HEK293 (cell line): ENCODE results near the gene LRRC7.

Source experiments
- CTCF ChIA-PET: fragments of 350-600 bp; formaldehyde crosslinking; extraction: SDS; loops from one replicate; lab custom pipeline; 2021; ENCODE audit warnings: antibody characterized with exemption; lab: Yijun Ruan, JAX
- POLR2A ChIA-PET: fragments of 300-600 bp; formaldehyde crosslinking; extraction: SDS; loops from one replicate; lab custom pipeline; 2020; ENCODE audit warnings: antibody characterized with exemption, inconsistent platforms; lab: Yijun Ruan, JAX
- H3K27ac ChIP-seq: fragments of 200-500 bp; sonication (Bioruptor generic); 2 replicates; pipeline ENCODE4 v1.5.1; 2014; ENCODE audit warnings: low read depth, low read length, control low read depth, inconsistent platforms; ENCODE audit errors: extremely low read depth
- H3K36me3 ChIP-seq, 2 experiments: fragments of 200-500 bp in 1 of 2; sonication (Bioruptor generic) in 1 of 2; 1 replicate in 1 of 2; 2 replicates in 1 of 2; pipeline ENCODE4 v1.5.1; 2014 to 2017; ENCODE audit warnings: inconsistent platforms in 2 of 2, low read length in 2 of 2; ENCODE audit not compliant: control insufficient read depth in 2 of 2, insufficient read depth in 1 of 2
- H3K4me1 ChIP-seq: fragments of 200-500 bp; sonication (Bioruptor generic); 2 replicates; pipeline ENCODE4 v1.5.1; 2014; ENCODE audit warnings: mild to moderate bottlenecking, low read length, inconsistent platforms; ENCODE audit not compliant: control insufficient read depth, insufficient read depth
- H3K4me3 ChIP-seq: 2 replicates; pipeline ENCODE4 v1.5.1; 2011; ENCODE audit warnings: low read depth, mild to moderate bottlenecking, control low read depth, low read length, moderate library complexity
- H3K9me3 ChIP-seq: fragments of 200-500 bp; sonication (Bioruptor generic); 2 replicates; pipeline ENCODE4 v1.5.1; 2014; ENCODE audit warnings: low read depth, low read length, inconsistent platforms; ENCODE audit not compliant: control insufficient read depth, insufficient read depth
- GFI1B ChIP-seq: fragments of 450-650 bp; formaldehyde crosslinking; IDR thresholded peaks from 2 replicates; pipeline ENCODE4 v1.5.1; 2016; ENCODE audit warnings: missing biosample characterization, missing genetic modification characterization
- HOXA7 ChIP-seq: sonication (generic); formaldehyde crosslinking; IDR thresholded peaks from 2 replicates; pipeline ENCODE4 v1.8.1; 2022; ENCODE audit warnings: missing genetic modification reagents, borderline replicate concordance
- KLF10 ChIP-seq: fragments of 450-650 bp; IDR thresholded peaks from 2 replicates; pipeline ENCODE4 v1.5.1; 2018; ENCODE audit warnings: missing biosample characterization, mild to moderate bottlenecking, missing genetic modification characterization
- PRDM4 ChIP-seq: fragments of 450-650 bp; formaldehyde crosslinking; IDR thresholded peaks from 2 replicates; pipeline ENCODE4 v1.5.1; 2017; ENCODE audit warnings: missing biosample characterization, missing genetic modification characterization
- REPIN1 ChIP-seq: fragments of 450-650 bp; formaldehyde crosslinking; IDR thresholded peaks from 2 replicates; pipeline ENCODE4 v1.5.1; 2017; ENCODE audit warnings: missing biosample characterization, missing genetic modification characterization, low read depth
- ZBTB10 ChIP-seq: fragments of 450-650 bp; formaldehyde crosslinking; IDR thresholded peaks from 2 replicates; pipeline ENCODE4 v1.5.1; 2016; ENCODE audit warnings: missing biosample characterization, missing genetic modification characterization
- ZBTB17 ChIP-seq: fragments of 450-650 bp; formaldehyde crosslinking; IDR thresholded peaks from 2 replicates; pipeline ENCODE4 v1.5.1; 2016; ENCODE audit warnings: missing biosample characterization, missing genetic modification characterization
- ZBTB7A ChIP-seq: fragments of 450-650 bp; formaldehyde crosslinking; IDR thresholded peaks from 2 replicates; pipeline ENCODE4 v1.5.1; 2016; ENCODE audit warnings: low read depth, missing biosample characterization, missing genetic modification characterization
- ZFP37 ChIP-seq: fragments of 450-650 bp; formaldehyde crosslinking; IDR thresholded peaks from 2 replicates; pipeline ENCODE4 v1.5.1; 2016; ENCODE audit warnings: missing biosample characterization, missing genetic modification characterization
- ZNF354C ChIP-seq: fragments of 450-650 bp; formaldehyde crosslinking; IDR thresholded peaks from 2 replicates; pipeline ENCODE4 v1.5.1; 2016; ENCODE audit warnings: missing biosample characterization, missing genetic modification characterization, low read depth, borderline replicate concordance
- ZNF416 ChIP-seq: fragments of 450-650 bp; formaldehyde crosslinking; IDR thresholded peaks from 2 replicates; pipeline ENCODE4 v1.5.1; 2016; ENCODE audit warnings: missing biosample characterization, missing genetic modification characterization
- ZNF433 ChIP-seq: fragments of 450-650 bp; formaldehyde crosslinking; IDR thresholded peaks from 2 replicates; pipeline ENCODE4 v1.5.1; 2016; ENCODE audit warnings: missing biosample characterization, missing genetic modification characterization, low read depth
- ZNF48 ChIP-seq: fragments of 450-650 bp; formaldehyde crosslinking; IDR thresholded peaks from 2 replicates; pipeline ENCODE4 v1.5.1; 2016; ENCODE audit warnings: missing biosample characterization, missing genetic modification characterization
- ZNF529 ChIP-seq: fragments of 450-650 bp; formaldehyde crosslinking; IDR thresholded peaks from 2 replicates; pipeline ENCODE4 v1.5.1; 2017; ENCODE audit warnings: missing genetic modification characterization, missing biosample characterization; ENCODE audit not compliant: insufficient replicate concordance
- ZNF596 ChIP-seq: fragments of 450-650 bp; IDR thresholded peaks from 2 replicates; pipeline ENCODE4 v1.5.0; 2018; ENCODE audit warnings: missing biosample characterization, mild to moderate bottlenecking, missing genetic modification characterization, moderate library complexity
- ZNF654 ChIP-seq: fragments of 450-650 bp; formaldehyde crosslinking; IDR thresholded peaks from 2 replicates; pipeline ENCODE4 v1.5.1; 2016; ENCODE audit warnings: low read depth, missing biosample characterization, missing genetic modification characterization
- TF ChIP-seq, protein P1 (sequence below): fragments of 450-650 bp; formaldehyde crosslinking; IDR thresholded peaks from 2 replicates; pipeline ENCODE4 v1.5.1; 2016; ENCODE audit warnings: missing biosample characterization, missing genetic modification characterization
- TF ChIP-seq, protein P2 (sequence below): fragments of 450-650 bp; formaldehyde crosslinking; IDR thresholded peaks from 2 replicates; pipeline ENCODE4 v1.5.1; 2017; ENCODE audit warnings: missing biosample characterization, missing genetic modification characterization
- TF ChIP-seq, protein P3 (sequence below): fragments of 450-650 bp; formaldehyde crosslinking; IDR thresholded peaks from 2 replicates; pipeline ENCODE4 v1.5.1; 2016; ENCODE audit warnings: missing biosample characterization, missing genetic modification characterization

The LRRC7 gene

DNA sequence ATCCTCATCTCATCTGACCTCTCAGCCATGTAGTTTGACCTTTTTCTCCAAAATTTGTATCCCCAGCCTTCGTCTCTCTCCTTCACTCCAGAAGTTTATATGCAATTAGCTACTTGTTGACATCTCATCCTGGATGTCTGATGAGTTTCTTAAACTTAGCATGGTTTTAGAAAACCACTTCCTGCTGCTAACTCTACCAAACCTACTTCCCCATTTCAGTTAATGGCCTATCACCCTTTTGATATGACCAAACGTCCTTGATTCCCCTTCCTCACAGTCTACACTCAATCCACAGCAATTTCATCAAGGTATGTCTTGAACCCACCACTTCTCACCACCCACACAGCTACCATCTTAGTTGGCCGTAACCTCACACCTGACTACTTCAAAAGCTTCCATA, 515.8 kb downstream of the LRRC7 start:
- H3K27ac ChIP-seq = no peak overlapping the region
- TF ChIP-seq KLF10 (tag by site-specific recombination) = no peak
- TF ChIP-seq ZNF416 = no peak
- no peak for TF ChIP-seq ZNF48 (tag by site-specific recombination)
- TF ChIP-seq ZNF354C (tag by site-specific recombination) = no peak
- TF ChIP-seq ZNF433 (tag by site-specific recombination) = no peak
- no peak for TF ChIP-seq ZFP37 (tag by site-specific recombination)
- no peak for TF ChIP-seq ZBTB10 (tag by site-specific recombination)
- no peak for TF ChIP-seq ZNF654 (tag by site-specific recombination)
- TF ChIP-seq PRDM4 (tag by site-specific recombination) = no peak
- no peak for TF ChIP-seq ZBTB17
- TF ChIP-seq GFI1B (tag by site-specific recombination) = no peak
- TF ChIP-seq, protein P1, sequence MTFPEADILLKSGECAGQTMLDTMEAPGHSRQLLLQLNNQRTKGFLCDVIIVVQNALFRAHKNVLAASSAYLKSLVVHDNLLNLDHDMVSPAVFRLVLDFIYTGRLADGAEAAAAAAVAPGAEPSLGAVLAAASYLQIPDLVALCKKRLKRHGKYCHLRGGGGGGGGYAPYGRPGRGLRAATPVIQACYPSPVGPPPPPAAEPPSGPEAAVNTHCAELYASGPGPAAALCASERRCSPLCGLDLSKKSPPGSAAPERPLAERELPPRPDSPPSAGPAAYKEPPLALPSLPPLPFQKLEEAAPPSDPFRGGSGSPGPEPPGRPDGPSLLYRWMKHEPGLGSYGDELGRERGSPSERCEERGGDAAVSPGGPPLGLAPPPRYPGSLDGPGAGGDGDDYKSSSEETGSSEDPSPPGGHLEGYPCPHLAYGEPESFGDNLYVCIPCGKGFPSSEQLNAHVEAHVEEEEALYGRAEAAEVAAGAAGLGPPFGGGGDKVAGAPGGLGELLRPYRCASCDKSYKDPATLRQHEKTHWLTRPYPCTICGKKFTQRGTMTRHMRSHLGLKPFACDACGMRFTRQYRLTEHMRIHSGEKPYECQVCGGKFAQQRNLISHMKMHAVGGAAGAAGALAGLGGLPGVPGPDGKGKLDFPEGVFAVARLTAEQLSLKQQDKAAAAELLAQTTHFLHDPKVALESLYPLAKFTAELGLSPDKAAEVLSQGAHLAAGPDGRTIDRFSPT (tag by site-specific recombination) = no peak
- TF ChIP-seq, protein P2, sequence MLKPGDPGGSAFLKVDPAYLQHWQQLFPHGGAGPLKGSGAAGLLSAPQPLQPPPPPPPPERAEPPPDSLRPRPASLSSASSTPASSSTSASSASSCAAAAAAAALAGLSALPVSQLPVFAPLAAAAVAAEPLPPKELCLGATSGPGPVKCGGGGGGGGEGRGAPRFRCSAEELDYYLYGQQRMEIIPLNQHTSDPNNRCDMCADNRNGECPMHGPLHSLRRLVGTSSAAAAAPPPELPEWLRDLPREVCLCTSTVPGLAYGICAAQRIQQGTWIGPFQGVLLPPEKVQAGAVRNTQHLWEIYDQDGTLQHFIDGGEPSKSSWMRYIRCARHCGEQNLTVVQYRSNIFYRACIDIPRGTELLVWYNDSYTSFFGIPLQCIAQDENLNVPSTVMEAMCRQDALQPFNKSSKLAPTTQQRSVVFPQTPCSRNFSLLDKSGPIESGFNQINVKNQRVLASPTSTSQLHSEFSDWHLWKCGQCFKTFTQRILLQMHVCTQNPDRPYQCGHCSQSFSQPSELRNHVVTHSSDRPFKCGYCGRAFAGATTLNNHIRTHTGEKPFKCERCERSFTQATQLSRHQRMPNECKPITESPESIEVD (tag by site-specific recombination) = no peak
- TF ChIP-seq ZBTB7A (tag by site-specific recombination) = no peak
- TF ChIP-seq ZNF596 (tag by site-specific recombination) = no peak
- TF ChIP-seq ZNF529 = no peak
- TF ChIP-seq REPIN1 (tag by site-specific recombination) = no peak
- TF ChIP-seq, protein P3, sequence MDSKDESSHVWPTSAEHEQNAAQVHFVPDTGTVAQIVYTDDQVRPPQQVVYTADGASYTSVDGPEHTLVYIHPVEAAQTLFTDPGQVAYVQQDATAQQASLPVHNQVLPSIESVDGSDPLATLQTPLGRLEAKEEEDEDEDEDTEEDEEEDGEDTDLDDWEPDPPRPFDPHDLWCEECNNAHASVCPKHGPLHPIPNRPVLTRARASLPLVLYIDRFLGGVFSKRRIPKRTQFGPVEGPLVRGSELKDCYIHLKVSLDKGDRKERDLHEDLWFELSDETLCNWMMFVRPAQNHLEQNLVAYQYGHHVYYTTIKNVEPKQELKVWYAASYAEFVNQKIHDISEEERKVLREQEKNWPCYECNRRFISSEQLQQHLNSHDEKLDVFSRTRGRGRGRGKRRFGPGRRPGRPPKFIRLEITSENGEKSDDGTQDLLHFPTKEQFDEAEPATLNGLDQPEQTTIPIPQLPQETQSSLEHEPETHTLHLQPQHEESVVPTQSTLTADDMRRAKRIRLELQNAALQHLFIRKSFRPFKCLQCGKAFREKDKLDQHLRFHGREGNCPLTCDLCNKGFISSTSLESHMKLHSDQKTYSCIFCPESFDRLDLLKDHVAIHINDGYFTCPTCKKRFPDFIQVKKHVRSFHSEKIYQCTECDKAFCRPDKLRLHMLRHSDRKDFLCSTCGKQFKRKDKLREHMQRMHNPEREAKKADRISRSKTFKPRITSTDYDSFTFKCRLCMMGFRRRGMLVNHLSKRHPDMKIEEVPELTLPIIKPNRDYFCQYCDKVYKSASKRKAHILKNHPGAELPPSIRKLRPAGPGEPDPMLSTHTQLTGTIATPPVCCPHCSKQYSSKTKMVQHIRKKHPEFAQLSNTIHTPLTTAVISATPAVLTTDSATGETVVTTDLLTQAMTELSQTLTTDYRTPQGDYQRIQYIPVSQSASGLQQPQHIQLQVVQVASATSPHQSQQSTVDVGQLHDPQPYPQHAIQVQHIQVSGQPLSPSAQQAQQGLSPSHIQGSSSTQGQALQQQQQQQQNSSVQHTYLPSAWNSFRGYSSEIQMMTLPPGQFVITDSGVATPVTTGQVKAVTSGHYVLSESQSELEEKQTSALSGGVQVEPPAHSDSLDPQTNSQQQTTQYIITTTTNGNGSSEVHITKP (tag by site-specific recombination) = no peak
- no peak for TF ChIP-seq HOXA7 (CRISPR knock-in tag)
- TF ChIP-seq, all 188 proteins: peak for 0
- CTCF ChIA-PET = no interaction called here
- H3K36me3 ChIP-seq = no peaks in the 10 kb centered on the region
- no peaks in the 10 kb centered on the region for H3K4me1 ChIP-seq
- H3K4me3 ChIP-seq = no peak overlapping the region
- POLR2A ChIA-PET = no interaction called here
- no peaks in the 10 kb centered on the region for H3K9me3 ChIP-seq
